Mesodermal cell (in vitro differentiated cells): Measurements from ENCODE around the gene MLANA. TPM values are rescaled to one million over a fixed set of nuclear protein-coding genes. Genes with fewer than 3 reads are reported as not detected.

Experiments used
- H3K27ac ChIP-seq: 2 replicates; pipeline ENCODE4 v1.7.0; 2013; ENCODE audit warnings: mild to moderate bottlenecking, low read depth, low read length, moderate library complexity; ENCODE audit not compliant: severe bottlenecking
- H3K36me3 ChIP-seq: 2 replicates; pipeline ENCODE4 v1.7.1; 2013; ENCODE audit warnings: mild to moderate bottlenecking, low read length, moderate library complexity; ENCODE audit not compliant: control insufficient read depth, insufficient read depth
- H3K4me1 ChIP-seq: one replicate; pipeline ENCODE4 v1.7.1; 2013; ENCODE audit warnings: mild to moderate bottlenecking, low read length; ENCODE audit not compliant: insufficient read depth, control insufficient read depth, poor library complexity, severe bottlenecking
- H3K4me3 ChIP-seq: 2 replicates; pipeline ENCODE4 v1.7.0; 2013; ENCODE audit warnings: low read length, control low read depth, mild to moderate bottlenecking; ENCODE audit not compliant: insufficient read depth, poor library complexity, severe bottlenecking; ENCODE audit errors: extremely low read depth
- H3K9me3 ChIP-seq: 2 replicates; pipeline ENCODE4 v1.7.1; 2013; ENCODE audit warnings: mild to moderate bottlenecking, low read length, moderate library complexity; ENCODE audit not compliant: control insufficient read depth
- WGBS, 2 experiments: methylation state at CpG; one replicate each; pipeline ENCODE4 v1.1.5; 2013; ENCODE audit warnings: missing lambda C conversion rate in 2 of 2; ENCODE audit not compliant: insufficient coverage in 2 of 2; 5-methylcytosine and 5-hydroxymethylcytosine counted together
- polyA plus RNA-seq, 2 experiments: library from polyadenylated mRNA; stranded (reverse); fragments of 50-300 nt; gene quantifications; one replicate each; pipeline ENCODE4 v1.2.3, GENCODE V29; 2013

MLANA gene
- not detected for polyA plus RNA-seq (2013, experiment 1 of 2)
- polyA plus RNA-seq (2013, experiment 2 of 2), result not detected

- H3K36me3 ChIP-seq, result no peaks in the 10 kb centered on the region
- H3K4me1 ChIP-seq, result no peaks in the 10 kb centered on the region
- WGBS, 2 experiments, result 87 to 95% methylated on average over 8 to 9 of the region's 9 CpGs
- H3K27ac ChIP-seq, result no peak within 1 kb of the TSS
- H3K9me3 ChIP-seq, result no peaks in the 10 kb centered on the region
- H3K4me3 ChIP-seq, result no peak within 1 kb of the TSS
These were observed at the start of gene MLANA for GRCh38 chr9:5890641-5891040. TSS of gene MLANA (plus strand) at chr9:5890889. CDS start at chr9:5892475, 1,586 bp downstream.

GRCh38 chr9:5841771-5842573 is 48.7 kb upstream of the MLANA start:
- no peaks in the 10 kb centered on the region for H3K36me3 ChIP-seq

GRCh38 chr9:5842929-5843793 is 47.5 kb upstream of the MLANA start:
- 80 to 92% methylated on average over 1 to 4 of the region's 5 CpGs for WGBS, 2 experiments
- H3K4me3 ChIP-seq, result no peak overlapping the region
- H3K36me3 ChIP-seq, result no peaks in the 10 kb centered on the region
- H3K27ac ChIP-seq, result peak overlapping the region; percentile 72
- H3K4me1 ChIP-seq, result peaks cover 29% of the 10 kb centered on the region
- no peaks in the 10 kb centered on the region for H3K9me3 ChIP-seq

More at GRCh38 chr9:5841771-5842573, 48.7 kb upstream of the MLANA start:
- Histone ChIP-seq H3K4me1 (peaks cover 29% of the 10 kb centered on the region), H3K4me3 (no peak overlapping the region), H3K27ac (no peak overlapping the region), H3K9me3 (no peaks in the 10 kb centered on the region)
- 91 to 95% methylated on average over 8 to 9 of the region's 12 CpGs for WGBS, 2 experiments

- no peak overlapping the region for H3K4me3 ChIP-seq
- H3K36me3 ChIP-seq, result no peaks in the 10 kb centered on the region
- 90 to 100% methylated on average over 1 to 4 of the region's 8 CpGs for WGBS, 2 experiments
- H3K4me1 ChIP-seq, result peaks cover 29% of the 10 kb centered on the region
- peak overlapping the region; percentile 72 for H3K27ac ChIP-seq
- no peaks in the 10 kb centered on the region for H3K9me3 ChIP-seq
These were observed 46.8 kb upstream of the MLANA start for GRCh38 chr9:5843794-5844471.

- H3K27ac ChIP-seq, result no peak overlapping the region
- H3K9me3 ChIP-seq, result no peaks in the 10 kb centered on the region
- peaks cover 21% of the 10 kb centered on the region for H3K4me1 ChIP-seq
- no peaks in the 10 kb centered on the region for H3K36me3 ChIP-seq
- whole genome bisulfite sequencing, 2 experiments, result no CpG with 5 or more reads among the region's 1 CpG
- H3K4me3 ChIP-seq, result no peak overlapping the region
These were observed 45.5 kb upstream of the MLANA start for GRCh38 chr9:5845157-5845531.

GRCh38 chr9:5846096-5846495 is 44.6 kb upstream of the MLANA start:
- Histone ChIP-seq H3K4me3 (no peak overlapping the region), H3K4me1 (peaks cover 21% of the 10 kb centered on the region), H3K36me3 (no peaks in the 10 kb centered on the region), H3K9me3 (no peaks in the 10 kb centered on the region), H3K27ac (no peak overlapping the region)
- 100% methylated on average over 1 of the region's 1 CpG; no CpG with 5 or more reads in 1 of the 2 experiments for WGBS, 2 experiments

- Histone ChIP-seq H3K27ac (no peak overlapping the region), H3K4me1 (peaks cover 21% of the 10 kb centered on the region), H3K9me3 (no peaks in the 10 kb centered on the region), H3K4me3 (no peak overlapping the region), H3K36me3 (no peaks in the 10 kb centered on the region)
- 89 to 100% methylated on average over 1 to 3 of the region's 4 CpGs for WGBS, 2 experiments
These were observed 44.2 kb upstream of the MLANA start for GRCh38 chr9:5846501-5846921.

GRCh38 chr9:5848372-5848882 is 42.3 kb upstream of the MLANA start:
- Histone ChIP-seq H3K27ac (no peak overlapping the region), H3K36me3 (no peaks in the 10 kb centered on the region), H3K9me3 (no peaks in the 10 kb centered on the region), H3K4me1 (peaks cover 12% of the 10 kb centered on the region), H3K4me3 (no peak overlapping the region)
- 67 to 100% methylated on average over 1 to 2 of the region's 3 CpGs for WGBS, 2 experiments

- Histone ChIP-seq H3K4me3 (no peak overlapping the region), H3K9me3 (no peaks in the 10 kb centered on the region), H3K27ac (no peak overlapping the region), H3K36me3 (no peaks in the 10 kb centered on the region), H3K4me1 (no peaks in the 10 kb centered on the region)
These were observed 40.0 kb upstream of the MLANA start for GRCh38 chr9:5850724-5851122.

- no peak overlapping the region for H3K27ac ChIP-seq
These were observed 39.2 kb upstream of the MLANA start for GRCh38 chr9:5851445-5851844.

More at GRCh38 chr9:5851445-5851844, 39.2 kb upstream of the MLANA start:
- no peaks in the 10 kb centered on the region for H3K36me3 ChIP-seq
- no peaks in the 10 kb centered on the region for H3K4me1 ChIP-seq
- 92% methylated on average over 2 of the region's 2 CpGs; no CpG with 5 or more reads in 1 of the 2 experiments for WGBS, 2 experiments
- no peak overlapping the region for H3K4me3 ChIP-seq
- H3K9me3 ChIP-seq, result no peaks in the 10 kb centered on the region
